GM19043 (cell line): ENCODE data around the gene LAMA5.

Source experiments
- ATAC-seq: cut with Tn5 transposase; IDR thresholded peaks from one replicate; pipeline ENCODE4 v1.9.1; 2021; ENCODE audit warnings: low read depth; ENCODE audit not compliant: unreplicated experiment

Gene LAMA5

GRCh38 chr20:62404112-62404665 is 37.1 kb upstream of the LAMA5 start:
- no peak for ATAC-seq

- ATAC-seq: no peak
Measured at GRCh38 chr20:62403331-62403730, 36.2 kb upstream of the LAMA5 start.

GRCh38 chr20:62402456-62403150 is 35.5 kb upstream of the LAMA5 start:
- no peak for ATAC-seq

GRCh38 chr20:62401331-62401779 is 34.2 kb upstream of the LAMA5 start:
- ATAC-seq: no peak

- ATAC-seq: no peak
Measured at GRCh38 chr20:62400541-62400940, 33.4 kb upstream of the LAMA5 start.

- ATAC-seq: no peak
Measured at GRCh38 chr20:62400021-62400420, 32.9 kb upstream of the LAMA5 start.

GRCh38 chr20:62398120-62398821 is 31.2 kb upstream of the LAMA5 start:
- no peak for ATAC-seq

- ATAC-seq: no peak
Measured at GRCh38 chr20:62396367-62397239, 29.5 kb upstream of the LAMA5 start.

GRCh38 chr20:62395311-62396242 is 28.5 kb upstream of the LAMA5 start:
- no peak for ATAC-seq

GRCh38 chr20:62394248-62395245 is 27.4 kb upstream of the LAMA5 start:
- ATAC-seq: no peak

GRCh38 chr20:62393830-62394229 is 26.7 kb upstream of the LAMA5 start:
- no peak for ATAC-seq

- ATAC-seq: no peak
Measured at GRCh38 chr20:62393335-62393665, 26.2 kb upstream of the LAMA5 start.

GRCh38 chr20:62392621-62393334 is 25.7 kb upstream of the LAMA5 start:
- ATAC-seq: no peak

- ATAC-seq: no peak
Measured at GRCh38 chr20:62392077-62392418, 24.9 kb upstream of the LAMA5 start.

GRCh38 chr20:62391165-62392076 is 24.3 kb upstream of the LAMA5 start:
- ATAC-seq: no peak

GRCh38 chr20:62390317-62391164 is 23.4 kb upstream of the LAMA5 start:
- no peak for ATAC-seq
